MCF 10A (cell line): ENCODE results near the gene POLR3E. TPM values are rescaled to one million over a fixed set of nuclear protein-coding genes. Genes with fewer than 3 reads are reported as not detected.

Source experiments
- BruUV-seq: library from RNA; stranded (reverse); fragments of 400-500 nt; replicated peaks from 2 replicates; lab custom pipeline; 2021; lab: Mats Ljungman, UMichigan
- CTCF ChIA-PET: fragments of 300-600 bp; sonication (Branson Sonifier 250); formaldehyde crosslinking; extraction: SDS; loops from one replicate; lab custom pipeline; 2021; ENCODE audit warnings: antibody characterized with exemption, inconsistent platforms; lab: Yijun Ruan, JAX
- POLR2A ChIA-PET: fragments of 300-600, 350-650 bp; sonication (Branson Sonifier 250); formaldehyde crosslinking; extraction: SDS; loops from one replicate; lab custom pipeline; 2020; ENCODE audit warnings: antibody characterized with exemption, inconsistent platforms; lab: Yijun Ruan, JAX
- DNase-seq: peaks from one replicate; pipeline ENCODE4 v3.0.0-alpha.2; 2018; ENCODE audit not compliant: unreplicated experiment
- H3K27ac Mint-ChIP-seq: one replicate; pipeline ENCODE4 v1.8.0; 2022; ENCODE audit warnings: mild to moderate bottlenecking, low read depth, mixed read lengths; ENCODE audit not compliant: unreplicated experiment
- H3K27me3 Mint-ChIP-seq: one replicate; pipeline ENCODE4 v1.8.0; 2022; ENCODE audit warnings: mixed read lengths; ENCODE audit not compliant: insufficient read depth, unreplicated experiment
- H3K36me3 Mint-ChIP-seq: one replicate; pipeline ENCODE4 v1.8.0; 2022; ENCODE audit warnings: mild to moderate bottlenecking, moderate library complexity, mixed read lengths; ENCODE audit not compliant: insufficient read depth, unreplicated experiment
- H3K4me1 Mint-ChIP-seq: one replicate; pipeline ENCODE4 v1.8.0; 2022; ENCODE audit warnings: mixed read lengths; ENCODE audit not compliant: insufficient read depth, unreplicated experiment
- H3K4me3 Mint-ChIP-seq: one replicate; pipeline ENCODE4 v1.8.0; 2022; ENCODE audit warnings: mild to moderate bottlenecking, moderate library complexity, mixed read lengths; ENCODE audit not compliant: unreplicated experiment
- H3K9me3 Mint-ChIP-seq: one replicate; pipeline ENCODE4 v1.8.0; 2022; ENCODE audit warnings: mixed read lengths; ENCODE audit not compliant: unreplicated experiment
- intact Hi-C: fragments of 100-400 bp; cut with micrococcal nuclease; formaldehyde crosslinking; loops from 2 replicates; pipeline ENCODE4 v1.14.1; 2022
- total RNA-seq: library from RNA; stranded (reverse); gene quantifications from 2 replicates; pipeline ENCODE4 v1.2.3, GENCODE V29; 2022
- TF ChIP-seq, protein P1 (sequence below): fragments of 200-600 bp; IDR thresholded peaks from one replicate; pipeline ENCODE4 v1.8.0; 2022; ENCODE audit warnings: antibody characterized with exemption, mild to moderate bottlenecking; ENCODE audit not compliant: unreplicated experiment

Gene POLR3E
- total RNA-seq, 1 experiment from 2014 or later: 73.8 TPM

DNA sequence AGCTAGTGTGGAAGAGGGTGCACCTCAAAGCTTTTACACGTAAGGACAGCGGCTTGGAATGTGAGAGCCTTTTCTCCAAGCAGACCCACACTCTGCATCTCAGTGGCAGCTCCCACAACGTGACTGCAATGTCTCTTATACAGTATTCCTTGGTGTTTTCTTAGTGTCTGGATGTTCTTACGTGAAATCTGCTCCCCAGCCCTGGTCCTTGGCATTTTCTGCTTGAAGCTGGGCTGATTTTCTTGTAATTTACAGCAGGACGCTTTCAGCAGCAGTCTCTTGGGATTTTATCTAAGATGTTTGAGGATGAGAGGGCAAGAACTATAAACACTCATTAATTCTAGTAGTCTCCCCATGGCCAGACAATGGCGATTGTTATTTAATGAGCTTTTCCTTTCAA is 12.1 kb upstream of the POLR3E start:
- ChIA-PET POLR2A (interaction anchor here (0.6 kb wide), 1 partner anchor 52 kb away, joined by 5 read pairs; no protein-coding TSS in a partner anchor), CTCF (interaction anchor here (0.7 to 1.1 kb wide), 4 partner anchors 15 to 96 kb away, joined by 3 to 6 read pairs (median 4); no protein-coding TSS in a partner anchor)
- Mint-ChIP-seq H3K4me1 (no peaks in the 10 kb centered on the region), H3K9me3 (no peaks in the 10 kb centered on the region), H3K4me3 (no peak overlapping the region), H3K36me3 (peaks cover 80% of the 10 kb centered on the region), H3K27me3 (no peaks in the 10 kb centered on the region), H3K27ac (no peak overlapping the region)
- no peak for DNase-seq
- intact Hi-C loops: no loop called here
- TF ChIP-seq, protein P1, sequence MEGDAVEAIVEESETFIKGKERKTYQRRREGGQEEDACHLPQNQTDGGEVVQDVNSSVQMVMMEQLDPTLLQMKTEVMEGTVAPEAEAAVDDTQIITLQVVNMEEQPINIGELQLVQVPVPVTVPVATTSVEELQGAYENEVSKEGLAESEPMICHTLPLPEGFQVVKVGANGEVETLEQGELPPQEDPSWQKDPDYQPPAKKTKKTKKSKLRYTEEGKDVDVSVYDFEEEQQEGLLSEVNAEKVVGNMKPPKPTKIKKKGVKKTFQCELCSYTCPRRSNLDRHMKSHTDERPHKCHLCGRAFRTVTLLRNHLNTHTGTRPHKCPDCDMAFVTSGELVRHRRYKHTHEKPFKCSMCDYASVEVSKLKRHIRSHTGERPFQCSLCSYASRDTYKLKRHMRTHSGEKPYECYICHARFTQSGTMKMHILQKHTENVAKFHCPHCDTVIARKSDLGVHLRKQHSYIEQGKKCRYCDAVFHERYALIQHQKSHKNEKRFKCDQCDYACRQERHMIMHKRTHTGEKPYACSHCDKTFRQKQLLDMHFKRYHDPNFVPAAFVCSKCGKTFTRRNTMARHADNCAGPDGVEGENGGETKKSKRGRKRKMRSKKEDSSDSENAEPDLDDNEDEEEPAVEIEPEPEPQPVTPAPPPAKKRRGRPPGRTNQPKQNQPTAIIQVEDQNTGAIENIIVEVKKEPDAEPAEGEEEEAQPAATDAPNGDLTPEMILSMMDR: no peak
- BruUV-seq: no TSS peak

DNA sequence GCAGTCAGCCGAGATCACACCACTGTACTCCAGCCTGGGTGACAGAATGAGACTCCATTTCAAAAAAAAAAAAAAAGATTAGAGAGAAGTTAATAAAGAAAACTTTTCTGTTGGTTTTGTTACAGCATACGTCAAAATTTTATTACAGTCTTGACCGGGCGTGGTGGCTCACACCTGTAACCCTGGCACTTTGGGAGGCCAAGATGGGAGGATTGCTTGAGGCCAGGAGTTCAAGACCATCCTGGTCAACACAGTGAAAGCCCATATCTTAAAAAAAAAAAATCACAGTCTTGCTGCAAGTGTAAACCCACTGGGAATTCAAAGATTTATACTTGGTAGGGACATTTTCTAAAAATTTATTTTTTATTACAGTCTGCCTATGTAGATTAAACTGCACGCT is 6.2 kb upstream of the POLR3E start:
- H3K4me1 Mint-ChIP-seq: peaks cover under 1% of the 10 kb centered on the region
- H3K27ac Mint-ChIP-seq: no peak overlapping the region
- H3K9me3 Mint-ChIP-seq: no peaks in the 10 kb centered on the region
- no peaks in the 10 kb centered on the region for H3K27me3 Mint-ChIP-seq
- ChIA-PET POLR2A (interaction anchor here (0.7 kb wide), 1 partner anchor 13 kb away, joined by 3 read pairs; no protein-coding TSS in a partner anchor), CTCF (no interaction called here)
- H3K36me3 Mint-ChIP-seq: peaks cover 23% of the 10 kb centered on the region
- no TSS peak for BruUV-seq
- TF ChIP-seq, protein P1: no peak
- no peak overlapping the region for H3K4me3 Mint-ChIP-seq
- DNase-seq: no peak
- intact Hi-C loops: no loop called here

DNA sequence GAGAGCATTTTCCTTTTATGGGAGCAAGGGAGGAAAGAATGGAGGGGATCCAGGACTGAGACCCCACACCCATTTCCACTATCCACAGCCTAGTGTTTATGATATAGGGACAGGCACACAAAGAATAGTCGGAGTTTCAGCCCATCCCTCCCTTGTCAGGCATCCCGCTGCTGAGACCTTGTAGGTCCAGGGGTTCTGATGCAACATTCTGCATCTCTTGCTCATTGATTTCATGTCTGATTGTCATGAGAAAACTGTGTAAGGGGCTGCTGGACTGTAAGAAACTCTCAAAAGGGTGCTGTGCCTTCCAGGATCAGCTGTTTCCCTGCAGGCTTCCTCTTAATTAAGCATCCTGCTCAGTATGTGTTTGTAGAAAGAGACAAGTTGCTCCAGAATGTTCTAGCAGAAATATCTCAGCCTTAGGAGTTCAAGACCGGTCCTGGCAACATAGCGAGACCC is 5.3 kb upstream of the POLR3E start:
- no peaks in the 10 kb centered on the region for H3K27me3 Mint-ChIP-seq
- H3K4me3 Mint-ChIP-seq: no peak overlapping the region
- POLR2A ChIA-PET: interaction anchor here (0.6 to 1.3 kb wide), 6 partner anchors 9 to 340 kb away, joined by 3 to 5 read pairs (median 3); no protein-coding TSS in a partner anchor
- TF ChIP-seq, protein P1: no peak
- intact Hi-C loops: no loop called here
- peaks cover 23% of the 10 kb centered on the region for H3K36me3 Mint-ChIP-seq
- H3K9me3 Mint-ChIP-seq: no peaks in the 10 kb centered on the region
- peak; percentile 18 for DNase-seq
- no TSS peak for BruUV-seq
- peaks cover 6% of the 10 kb centered on the region for H3K4me1 Mint-ChIP-seq
- H3K27ac Mint-ChIP-seq: no peak overlapping the region
- CTCF ChIA-PET: no interaction called here

DNA sequence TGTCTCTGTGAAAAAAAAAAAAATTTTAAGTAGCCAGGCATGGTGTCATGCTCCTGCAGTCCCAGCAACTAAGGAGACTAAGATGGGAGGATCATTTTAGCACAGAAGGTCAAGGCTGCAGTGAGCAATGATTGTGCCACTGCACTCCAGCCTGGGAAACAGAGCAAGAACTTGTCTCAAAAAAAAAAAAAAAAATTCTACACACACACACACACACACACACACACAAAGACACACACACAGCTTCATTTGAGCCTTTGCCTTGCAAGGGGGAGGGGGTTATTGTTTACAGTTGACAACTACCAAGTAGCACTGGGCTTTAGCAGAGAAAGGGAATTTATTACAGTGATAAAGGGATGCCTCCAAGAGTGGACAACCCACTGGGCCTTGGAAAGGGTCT is 4.9 kb upstream of the POLR3E start:
- TF ChIP-seq, protein P1: no peak
- Mint-ChIP-seq H3K9me3 (no peaks in the 10 kb centered on the region), H3K4me3 (no peak overlapping the region), H3K27me3 (no peaks in the 10 kb centered on the region), H3K36me3 (peaks cover 23% of the 10 kb centered on the region), H3K27ac (no peak overlapping the region), H3K4me1 (peaks cover 6% of the 10 kb centered on the region)
- CTCF ChIA-PET: no interaction called here
- POLR2A ChIA-PET: interaction anchor here (0.6 to 1.3 kb wide), 4 partner anchors 9 to 340 kb away, joined by 3 to 5 read pairs (median 4); no protein-coding TSS in a partner anchor
- DNase-seq: no peak
- no TSS peak for BruUV-seq
- intact Hi-C loops: no loop called here
